Panc1 (cell line): ENCODE measurements around the gene HERC4. TPM values are rescaled to one million over a fixed set of nuclear protein-coding genes. Genes with fewer than 3 reads are reported as not detected.
"Not testable (repeated sequence)": the region's sequence is repeated elsewhere in the genome, so short reads cannot be mapped to it uniquely, and the experiment has no call there.

Experiments
- ATAC-seq: fragments of 200-7000 bp; cut with Tn5 transposase; 2 replicates; pipeline ENCODE4 v1.9.1; 2020; ENCODE audit warnings: mild to moderate bottlenecking, moderate library complexity
- BruUV-seq: library from RNA; stranded (reverse); fragments of 400-500 nt; replicated peaks from 2 replicates; lab custom pipeline; 2021; lab: Mats Ljungman, UMichigan
- CTCF ChIA-PET: fragments of 300-600 bp; sonication (Branson Sonifier 250); formaldehyde crosslinking; loops from one replicate; lab custom pipeline; 2022; ENCODE audit warnings: antibody characterized with exemption; lab: Charles Lee
- POLR2A ChIA-PET: fragments of 300-600 bp; sonication (Branson Sonifier 250); formaldehyde crosslinking; loops from one replicate; lab custom pipeline; 2022; ENCODE audit warnings: antibody characterized with exemption; lab: Charles Lee
- DNase-seq: peaks from one replicate; pipeline ENCODE4 v3.0.0-alpha.2; 2010; ENCODE audit warnings: low read depth, low spot score
- H3K27ac ChIP-seq: 2 replicates; pipeline ENCODE4 v1.5.1; 2011; ENCODE audit warnings: mild to moderate bottlenecking, low read length, inconsistent platforms
- H3K27me3 ChIP-seq: fragments of 200-500 bp; sonication (Bioruptor generic); 2 replicates; pipeline ENCODE4 v1.6.0; 2014; ENCODE audit warnings: low read length, inconsistent platforms; ENCODE audit not compliant: control insufficient read depth, insufficient read depth
- H3K36me3 ChIP-seq: fragments of 200-500 bp; sonication (Bioruptor generic); 2 replicates; pipeline ENCODE4 v1.5.1; 2014; ENCODE audit warnings: inconsistent platforms, mild to moderate bottlenecking, low read length, moderate library complexity; ENCODE audit not compliant: control insufficient read depth, insufficient read depth
- H3K4me1 ChIP-seq: 2 replicates; pipeline ENCODE4 v1.5.1; 2011; ENCODE audit warnings: inconsistent platforms, mild to moderate bottlenecking, low read length, moderate library complexity; ENCODE audit not compliant: control insufficient read depth, insufficient read depth
- H3K4me3 ChIP-seq, 2 experiments: 2 replicates each; pipeline ENCODE4 v1.5.1; 2011 to 2012; ENCODE audit warnings: low read depth in 2 of 2, low read length in 2 of 2, mild to moderate bottlenecking in 2 of 2, inconsistent platforms in 1 of 2, moderate library complexity in 1 of 2
- H3K9me3 ChIP-seq: fragments of 200-500 bp; sonication (Bioruptor generic); 2 replicates; pipeline ENCODE4 v1.5.1; 2014; ENCODE audit warnings: low read depth, mild to moderate bottlenecking, inconsistent platforms, low read length, moderate library complexity; ENCODE audit not compliant: control insufficient read depth, insufficient read depth
- POLR2AphosphoS5 ChIP-seq: IDR thresholded peaks from 2 replicates; pipeline ENCODE4 v1.6.1; 2012; ENCODE audit warnings: mild to moderate bottlenecking, low read depth, low read length, moderate library complexity
- SIN3A ChIP-seq: IDR thresholded peaks from 2 replicates; pipeline ENCODE4 v1.6.1; 2012; ENCODE audit warnings: low read depth, mild to moderate bottlenecking, low read length, moderate library complexity, borderline replicate concordance; ENCODE audit not compliant: insufficient read depth
- in situ Hi-C: cut with HindIII; loops from 2 replicates; pipeline ENCODE4 v1.10.0; 2016; ENCODE audit warnings: low sequenced_read_pairs, low pct_unique_long_range_greater_than_20kb
- intact Hi-C: fragments of 100-400 bp; cut with micrococcal nuclease; formaldehyde crosslinking; loops from one replicate; pipeline ENCODE4 v1.10.0; 2022; ENCODE audit not compliant: unreplicated experiment
- total RNA-seq: library from RNA; stranded (reverse); gene quantifications from one replicate; pipeline ENCODE4 v1.2.1, GENCODE V29; 2021; ENCODE audit not compliant: unreplicated experiment
- TF ChIP-seq, protein P1 (sequence below), 2 experiments: IDR thresholded peaks; 2 replicates each; pipeline ENCODE4 v1.6.1; 2011 to 2012; ENCODE audit warnings: low read depth in 2 of 2, control low read depth in 1 of 2, low read length in 1 of 2, mild to moderate bottlenecking in 1 of 2, moderate library complexity in 1 of 2; ENCODE audit not compliant: insufficient read depth in 1 of 2
- TF ChIP-seq, protein P2 (sequence below): fragments of 450-650 bp; IDR thresholded peaks from 2 replicates; pipeline ENCODE4 v1.5.1; 2017; ENCODE audit warnings: mild to moderate bottlenecking

The HERC4 gene
- total RNA-seq, 1 experiment from 2014 or later, result 119 TPM

DNA sequence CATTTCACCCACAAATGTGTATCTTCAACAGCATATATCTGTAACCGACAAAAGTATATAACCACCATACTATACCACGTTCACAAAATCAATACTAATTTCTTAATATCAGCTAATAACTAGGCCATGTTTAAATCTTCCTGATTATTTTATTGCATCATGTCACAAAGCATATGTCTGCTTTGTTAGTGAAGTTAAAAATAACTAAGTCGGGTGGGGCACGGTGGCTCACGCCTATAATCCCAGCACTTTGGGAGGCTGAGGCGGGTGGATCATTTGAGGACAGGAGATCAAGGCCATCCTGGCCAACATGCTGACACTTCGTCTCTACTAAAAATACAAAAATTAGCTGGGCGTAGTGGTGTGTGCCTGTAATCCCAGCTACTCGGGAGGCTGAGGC, 47.7 kb downstream of the HERC4 start:
- ChIA-PET CTCF (interaction anchor here (0.7 kb wide), 1 partner anchor 17 kb away, joined by 3 read pairs; no protein-coding TSS in a partner anchor), POLR2A (interaction anchor here (0.6 kb wide), 1 partner anchor 59 kb away, joined by 3 read pairs; no protein-coding TSS in a partner anchor)
- Histone ChIP-seq H3K27ac (no peak overlapping the region), H3K36me3 (peaks cover 54% of the 10 kb centered on the region), H3K4me3 (no peak overlapping the region), H3K4me1 (no peaks in the 10 kb centered on the region), H3K9me3 (no peaks in the 10 kb centered on the region), H3K27me3 (no peaks in the 10 kb centered on the region)
- intact Hi-C loops, result no loop called here
- TF ChIP-seq, protein P1, sequence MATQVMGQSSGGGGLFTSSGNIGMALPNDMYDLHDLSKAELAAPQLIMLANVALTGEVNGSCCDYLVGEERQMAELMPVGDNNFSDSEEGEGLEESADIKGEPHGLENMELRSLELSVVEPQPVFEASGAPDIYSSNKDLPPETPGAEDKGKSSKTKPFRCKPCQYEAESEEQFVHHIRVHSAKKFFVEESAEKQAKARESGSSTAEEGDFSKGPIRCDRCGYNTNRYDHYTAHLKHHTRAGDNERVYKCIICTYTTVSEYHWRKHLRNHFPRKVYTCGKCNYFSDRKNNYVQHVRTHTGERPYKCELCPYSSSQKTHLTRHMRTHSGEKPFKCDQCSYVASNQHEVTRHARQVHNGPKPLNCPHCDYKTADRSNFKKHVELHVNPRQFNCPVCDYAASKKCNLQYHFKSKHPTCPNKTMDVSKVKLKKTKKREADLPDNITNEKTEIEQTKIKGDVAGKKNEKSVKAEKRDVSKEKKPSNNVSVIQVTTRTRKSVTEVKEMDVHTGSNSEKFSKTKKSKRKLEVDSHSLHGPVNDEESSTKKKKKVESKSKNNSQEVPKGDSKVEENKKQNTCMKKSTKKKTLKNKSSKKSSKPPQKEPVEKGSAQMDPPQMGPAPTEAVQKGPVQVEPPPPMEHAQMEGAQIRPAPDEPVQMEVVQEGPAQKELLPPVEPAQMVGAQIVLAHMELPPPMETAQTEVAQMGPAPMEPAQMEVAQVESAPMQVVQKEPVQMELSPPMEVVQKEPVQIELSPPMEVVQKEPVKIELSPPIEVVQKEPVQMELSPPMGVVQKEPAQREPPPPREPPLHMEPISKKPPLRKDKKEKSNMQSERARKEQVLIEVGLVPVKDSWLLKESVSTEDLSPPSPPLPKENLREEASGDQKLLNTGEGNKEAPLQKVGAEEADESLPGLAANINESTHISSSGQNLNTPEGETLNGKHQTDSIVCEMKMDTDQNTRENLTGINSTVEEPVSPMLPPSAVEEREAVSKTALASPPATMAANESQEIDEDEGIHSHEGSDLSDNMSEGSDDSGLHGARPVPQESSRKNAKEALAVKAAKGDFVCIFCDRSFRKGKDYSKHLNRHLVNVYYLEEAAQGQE (IDR thresholded peaks at IDR 0.05; ENCODE audit: insufficient read depth in 1 of 2, low read depth in 2 of 2, low read length in 1 of 2), result no peak
- no peak for DNase-seq
- BruUV-seq, result no TSS peak
- no peak for ATAC-seq
- in situ Hi-C loops, result no loop called here

DNA sequence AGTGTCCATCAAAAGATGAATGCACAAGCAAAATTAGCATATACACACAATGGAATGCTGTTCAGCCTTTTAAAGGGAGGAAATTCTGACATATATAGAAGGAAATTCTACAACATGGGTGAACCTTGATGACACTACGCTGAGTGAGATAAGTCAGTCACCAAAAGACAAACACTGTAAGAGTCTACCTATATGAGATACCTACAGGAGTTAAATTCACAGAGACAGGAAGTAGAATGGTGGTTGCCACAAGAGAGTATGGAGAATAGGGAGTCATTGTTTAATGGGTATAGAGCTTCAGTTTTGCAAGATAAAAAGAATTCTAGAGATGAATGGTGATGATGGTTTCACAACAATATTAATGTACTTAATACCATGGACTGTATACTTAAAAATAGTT, 51.8 kb downstream of the HERC4 start:
- POLR2A ChIA-PET, result no interaction called here

DNA sequence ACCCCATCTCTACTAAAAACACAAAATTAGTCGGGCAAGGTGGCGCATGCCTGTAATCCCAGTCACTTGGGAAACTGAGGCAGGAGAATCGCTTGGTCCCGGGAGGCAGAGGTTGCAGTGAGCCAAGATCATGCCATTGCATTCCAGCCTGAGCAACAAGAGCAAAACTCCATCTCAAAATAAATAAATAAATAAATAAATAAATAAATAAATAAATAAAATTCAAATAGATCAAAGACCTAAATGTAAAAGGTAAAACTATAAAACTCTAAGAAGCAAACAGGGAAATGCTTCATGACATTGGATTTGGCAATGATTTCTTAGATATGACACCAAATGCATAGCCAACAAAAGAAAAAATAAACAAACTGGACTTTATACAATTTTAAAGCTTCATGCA, 52.8 kb downstream of the HERC4 start:
- ATAC-seq, BruUV-seq, DNase-seq, H3K4me3 ChIP-seq, H3K27ac ChIP-seq, CTCF ChIA-PET, in situ Hi-C loops, H3K4me1 ChIP-seq, intact Hi-C loops, H3K27me3 ChIP-seq, H3K9me3 ChIP-seq: not testable (repeated sequence)
- H3K36me3 ChIP-seq, result peaks cover 47% of the 10 kb centered on the region
- POLR2A ChIA-PET, result interaction anchor here (0.6 kb wide), 1 partner anchor 39 kb away, joined by 4 read pairs; no protein-coding TSS in a partner anchor

More for the DNA sequence above, 51.8 kb downstream of the HERC4 start:
- no peaks in the 10 kb centered on the region for H3K27me3 ChIP-seq
- DNase-seq (no peak), ATAC-seq (peak; percentile 51; the same call in 1 of the 2 replicates)
- H3K36me3 ChIP-seq, result peaks cover 46% of the 10 kb centered on the region
- no peaks in the 10 kb centered on the region for H3K9me3 ChIP-seq
- H3K4me1 ChIP-seq, result no peaks in the 10 kb centered on the region
- CTCF ChIA-PET, result no interaction called here
- no peak overlapping the region for H3K27ac ChIP-seq
- no TSS peak for BruUV-seq
- TF ChIP-seq SIN3A (no peak), POLR2AphosphoS5 (no peak)
- TF ChIP-seq, protein P1 (IDR thresholded peaks at IDR 0.05; ENCODE audit: insufficient read depth in 1 of 2, low read depth in 2 of 2, low read length in 1 of 2), result no peak
- TF ChIP-seq, protein P2, sequence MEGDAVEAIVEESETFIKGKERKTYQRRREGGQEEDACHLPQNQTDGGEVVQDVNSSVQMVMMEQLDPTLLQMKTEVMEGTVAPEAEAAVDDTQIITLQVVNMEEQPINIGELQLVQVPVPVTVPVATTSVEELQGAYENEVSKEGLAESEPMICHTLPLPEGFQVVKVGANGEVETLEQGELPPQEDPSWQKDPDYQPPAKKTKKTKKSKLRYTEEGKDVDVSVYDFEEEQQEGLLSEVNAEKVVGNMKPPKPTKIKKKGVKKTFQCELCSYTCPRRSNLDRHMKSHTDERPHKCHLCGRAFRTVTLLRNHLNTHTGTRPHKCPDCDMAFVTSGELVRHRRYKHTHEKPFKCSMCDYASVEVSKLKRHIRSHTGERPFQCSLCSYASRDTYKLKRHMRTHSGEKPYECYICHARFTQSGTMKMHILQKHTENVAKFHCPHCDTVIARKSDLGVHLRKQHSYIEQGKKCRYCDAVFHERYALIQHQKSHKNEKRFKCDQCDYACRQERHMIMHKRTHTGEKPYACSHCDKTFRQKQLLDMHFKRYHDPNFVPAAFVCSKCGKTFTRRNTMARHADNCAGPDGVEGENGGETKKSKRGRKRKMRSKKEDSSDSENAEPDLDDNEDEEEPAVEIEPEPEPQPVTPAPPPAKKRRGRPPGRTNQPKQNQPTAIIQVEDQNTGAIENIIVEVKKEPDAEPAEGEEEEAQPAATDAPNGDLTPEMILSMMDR, result no peak
- in situ Hi-C loops (no loop called here), intact Hi-C loops (no loop called here)
- H3K4me3 ChIP-seq, result no peak overlapping the region

DNA sequence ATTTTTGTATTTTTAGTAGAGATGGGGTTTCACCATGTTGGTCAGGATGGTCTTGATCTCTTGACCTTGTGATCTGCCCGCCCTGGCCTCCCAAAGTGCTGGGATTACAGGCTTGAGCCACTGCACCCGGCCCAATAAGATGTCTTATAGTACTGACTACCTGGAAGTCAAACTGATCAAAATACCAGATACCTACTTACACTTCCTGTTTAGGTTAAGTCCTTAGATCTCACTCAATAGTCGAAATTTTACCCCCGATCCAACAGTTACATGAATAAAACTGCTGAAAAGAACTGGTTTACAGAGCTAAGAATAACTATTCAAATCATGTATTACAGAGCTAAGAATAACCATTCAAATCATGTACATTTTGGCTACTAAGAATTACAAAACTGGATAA, 58.6 kb downstream of the HERC4 start:
- POLR2A ChIA-PET, H3K4me3 ChIP-seq, BruUV-seq, H3K27me3 ChIP-seq, H3K9me3 ChIP-seq, CTCF ChIA-PET, H3K27ac ChIP-seq, intact Hi-C loops, ATAC-seq, DNase-seq, H3K4me1 ChIP-seq, in situ Hi-C loops: not testable (repeated sequence)
- peaks cover 37% of the 10 kb centered on the region for H3K36me3 ChIP-seq
